ENCODE results near the gene MAP3K7CL.

Gene MAP3K7CL

DNA sequence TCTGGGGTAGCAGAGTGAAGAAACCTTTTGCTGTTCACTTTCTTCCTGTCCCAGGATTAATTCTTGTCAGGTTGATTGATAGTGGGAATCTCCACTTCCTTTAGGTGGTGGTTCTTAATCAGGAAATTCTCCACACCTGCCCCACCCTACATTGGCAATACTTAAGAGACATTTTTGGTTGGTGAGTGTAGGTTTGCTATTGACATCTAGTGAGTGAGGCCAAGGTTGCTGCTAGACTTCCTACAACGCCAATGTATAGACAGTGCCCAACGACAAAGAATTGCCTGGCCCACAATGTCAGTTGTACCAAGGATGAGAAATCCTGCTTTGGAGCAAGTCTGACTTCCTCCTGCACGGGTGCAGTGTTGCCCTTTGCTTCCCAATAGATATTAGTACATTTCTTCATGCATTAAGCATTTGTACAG, 38.5 kb downstream of the MAP3K7CL start:
- DNase-seq (ENCODE audit: low spot score) = peak; percentile 88

DNA sequence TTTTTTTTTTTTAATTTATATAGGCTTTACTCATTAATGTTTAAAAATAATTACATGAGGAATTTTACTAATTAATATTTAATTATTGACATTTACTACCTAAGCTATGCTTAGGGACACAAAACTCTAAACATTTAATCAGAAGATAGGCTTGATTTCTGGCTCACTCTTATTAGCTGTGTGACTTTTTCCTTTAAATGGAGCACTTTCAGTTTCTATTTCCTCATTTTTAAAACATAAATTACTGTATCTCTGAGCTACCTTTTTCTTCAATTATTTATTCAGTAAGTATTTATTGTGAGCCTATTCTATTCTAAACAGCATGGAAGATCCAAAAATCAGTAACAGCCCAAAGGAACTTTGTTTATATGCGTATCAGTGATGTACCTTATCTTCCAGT, 40.5 kb downstream of the MAP3K7CL start:
- DNase-seq (ENCODE audit: low spot score) = no peak

DNA sequence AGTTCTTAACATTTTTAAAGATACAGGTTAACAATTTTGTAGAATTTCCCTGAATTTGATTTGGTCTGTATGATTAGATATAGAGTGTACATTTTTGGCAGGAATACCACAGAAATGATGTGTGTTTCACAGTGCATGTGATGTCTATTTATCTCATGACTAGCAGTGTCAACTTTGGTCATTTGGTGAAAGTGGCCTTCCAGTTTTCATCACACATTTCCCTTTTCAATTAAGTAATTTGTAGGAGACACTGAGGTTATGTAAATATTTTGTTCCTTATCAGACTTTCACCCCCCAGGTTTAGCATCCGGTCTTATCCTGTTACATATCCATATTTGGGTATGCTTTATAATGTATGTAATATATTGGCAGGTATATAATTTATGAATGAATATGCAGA, 41.8 kb downstream of the MAP3K7CL start:
- no peak for DNase-seq (ENCODE audit: low spot score)

DNA sequence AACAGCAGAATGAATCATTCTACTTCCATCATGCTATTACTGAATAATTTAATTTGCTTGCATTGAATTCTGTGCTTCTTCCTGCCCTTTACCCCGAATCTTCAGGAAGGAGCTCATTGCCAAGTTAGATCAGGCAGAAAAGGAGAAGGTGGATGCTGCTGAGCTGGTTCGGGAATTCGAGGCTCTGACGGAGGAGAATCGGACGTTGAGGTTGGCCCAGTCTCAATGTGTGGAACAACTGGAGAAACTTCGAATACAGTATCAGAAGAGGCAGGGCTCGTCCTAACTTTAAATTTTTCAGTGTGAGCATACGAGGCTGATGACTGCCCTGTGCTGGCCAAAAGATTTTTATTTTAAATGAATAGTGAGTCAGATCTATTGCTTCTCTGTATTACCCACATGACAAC, 44.2 kb downstream of the MAP3K7CL start:
- no peak for DNase-seq (ENCODE audit: low spot score)

DNA sequence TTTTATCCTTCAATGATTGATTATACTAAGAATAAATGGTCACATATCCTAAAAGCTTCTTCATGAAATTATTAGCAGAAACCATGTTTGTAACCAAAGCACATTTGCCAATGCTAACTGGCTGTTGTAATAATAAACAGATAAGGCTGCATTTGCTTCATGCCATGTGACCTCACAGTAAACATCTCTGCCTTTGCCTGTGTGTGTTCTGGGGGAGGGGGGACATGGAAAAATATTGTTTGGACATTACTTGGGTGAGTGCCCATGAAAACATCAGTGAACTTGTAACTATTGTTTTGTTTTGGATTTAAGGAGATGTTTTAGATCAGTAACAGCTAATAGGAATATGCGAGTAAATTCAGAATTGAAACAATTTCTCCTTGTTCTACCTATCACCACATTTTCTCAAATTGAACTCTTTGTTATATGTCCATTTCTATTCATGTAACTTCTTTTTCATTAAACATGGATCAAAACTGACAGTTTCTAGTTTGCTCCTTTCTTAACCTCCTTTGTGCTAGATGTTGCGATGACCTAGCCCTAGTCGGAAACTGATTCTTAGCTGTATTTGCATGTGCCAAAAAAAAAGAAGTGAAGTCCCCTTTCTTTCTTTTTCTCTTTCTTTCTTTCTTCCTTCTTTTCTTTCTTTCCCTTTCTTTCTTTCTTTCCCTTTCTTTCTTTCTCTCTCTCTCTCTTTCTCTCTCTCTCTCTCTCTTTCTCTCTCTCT, 45.1 kb downstream of the MAP3K7CL start:
- no peak for DNase-seq (ENCODE audit: low spot score)

DNA sequence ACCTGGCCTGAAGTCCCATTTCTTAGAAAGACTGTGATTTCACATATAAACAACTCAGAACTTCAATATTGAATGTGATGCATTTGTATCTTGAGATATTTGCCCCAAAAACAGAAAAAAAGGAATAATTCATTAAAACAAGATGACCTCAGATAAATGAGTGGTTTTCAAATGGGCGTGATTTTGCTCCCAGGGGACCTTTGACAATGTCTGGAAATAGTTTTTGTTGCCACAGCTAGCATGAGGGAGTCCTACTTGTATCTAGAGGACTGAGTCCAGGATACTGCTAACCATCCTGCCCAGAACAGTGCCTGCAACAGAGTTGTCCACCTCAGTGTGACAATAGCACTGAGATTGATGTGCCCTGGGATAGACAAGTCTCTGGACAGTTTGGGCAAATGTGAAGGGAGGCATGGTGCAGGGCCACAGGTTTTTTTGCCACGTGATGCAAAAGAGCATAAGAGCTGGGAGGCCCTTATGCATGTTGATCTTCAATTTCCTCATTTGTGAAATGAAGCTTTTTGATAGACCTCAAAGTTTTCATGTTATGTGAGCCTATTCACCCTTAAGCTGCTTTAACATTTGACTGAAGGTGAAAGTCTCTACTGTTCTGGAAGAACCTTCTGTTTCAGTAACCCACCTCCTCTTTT, 46.2 kb downstream of the MAP3K7CL start:
- no peak for DNase-seq (ENCODE audit: low spot score)

DNA sequence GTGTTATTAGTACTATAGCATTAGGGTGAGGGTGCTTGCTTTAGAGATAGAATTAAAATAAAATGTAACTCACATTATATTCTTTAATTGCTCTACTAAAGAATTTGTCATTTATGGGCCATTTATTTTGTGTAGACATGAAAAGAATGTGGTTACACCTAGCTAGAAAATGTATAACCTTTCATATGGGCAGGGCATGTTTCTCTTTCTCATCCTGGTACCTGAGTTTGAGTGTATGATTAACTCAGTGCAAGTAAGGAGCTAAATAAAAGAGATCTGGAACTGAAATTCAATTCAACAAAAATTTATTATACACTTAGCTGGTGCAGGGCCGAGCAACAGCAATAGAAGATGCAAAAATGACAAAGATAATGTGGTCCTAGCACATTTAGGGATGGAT, 47.4 kb downstream of the MAP3K7CL start:
- peak; percentile 69 for DNase-seq (ENCODE audit: low spot score)

DNA sequence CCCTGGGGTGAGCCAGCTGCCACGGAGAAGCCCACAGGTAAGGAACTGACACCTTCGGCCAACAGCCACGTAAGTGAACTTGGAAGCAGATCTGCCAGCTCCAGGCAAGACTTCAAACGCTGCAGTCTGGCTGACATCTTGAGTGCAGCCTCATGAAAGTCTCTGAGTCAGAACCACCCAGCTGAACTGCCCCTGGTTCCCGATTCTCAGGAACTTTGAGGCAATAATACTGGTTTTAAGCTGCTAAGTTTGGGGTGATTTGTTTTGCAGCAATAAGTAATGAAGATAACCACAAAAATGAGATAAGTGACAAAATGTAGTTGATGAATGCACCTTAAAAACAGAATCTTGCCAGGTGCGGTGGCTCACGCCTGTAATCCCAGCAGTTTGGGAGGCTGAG, 48.5 kb downstream of the MAP3K7CL start:
- no peak for DNase-seq (ENCODE audit: low spot score)

DNA sequence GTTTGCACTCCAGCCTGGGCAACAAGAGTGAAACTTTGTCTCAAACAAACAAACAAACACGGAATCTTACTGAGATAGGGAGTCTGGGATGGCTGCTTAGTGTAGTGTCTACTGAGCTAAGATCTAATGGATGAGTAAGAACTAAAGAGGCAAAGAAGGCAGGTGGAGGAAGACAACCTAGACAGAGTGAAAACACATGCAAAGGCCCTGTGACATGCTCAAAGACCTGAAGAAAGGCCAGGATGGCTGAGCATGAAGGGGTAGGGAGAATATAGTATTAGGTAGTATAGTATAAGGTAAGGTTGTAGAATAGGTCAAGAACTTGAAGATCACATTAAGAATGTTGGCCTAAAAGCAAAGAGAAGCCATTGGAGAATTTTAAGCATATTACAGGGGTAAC, 49.1 kb downstream of the MAP3K7CL start:
- no peak for DNase-seq (ENCODE audit: low spot score)

DNA sequence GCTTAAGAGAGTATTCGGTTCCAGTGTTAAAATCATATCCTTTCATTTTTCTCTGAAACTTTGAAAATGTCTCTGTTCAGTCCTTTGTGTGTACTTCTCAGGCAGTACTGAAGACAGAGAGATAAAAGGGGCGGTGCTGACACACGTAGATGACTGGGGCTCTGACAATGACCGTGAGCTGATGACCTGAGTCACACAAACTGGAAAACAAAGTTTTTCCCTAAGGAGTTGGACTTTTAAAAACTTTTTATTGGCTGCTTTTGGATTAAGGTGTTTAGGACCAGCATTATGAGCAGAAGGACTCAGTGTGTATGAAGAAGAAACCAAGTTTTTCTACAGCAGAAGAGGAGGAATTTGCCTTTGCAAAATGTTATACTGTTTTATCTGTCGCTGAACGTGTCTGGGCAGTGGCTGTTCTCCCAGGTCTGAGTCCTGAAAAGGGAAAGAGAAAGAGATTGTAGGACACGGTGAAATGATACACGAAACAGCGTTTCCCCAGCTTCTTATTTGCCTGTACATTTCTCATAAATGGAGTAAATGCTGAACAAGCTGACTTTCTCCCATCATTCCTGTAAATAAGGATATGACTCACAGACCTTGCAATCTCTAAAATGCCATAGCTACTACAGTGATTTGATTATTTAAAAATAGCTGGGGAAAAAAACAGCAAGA, 51.5 kb downstream of the MAP3K7CL start:
- DNase-seq (ENCODE audit: low spot score) = peak; percentile 74

DNA sequence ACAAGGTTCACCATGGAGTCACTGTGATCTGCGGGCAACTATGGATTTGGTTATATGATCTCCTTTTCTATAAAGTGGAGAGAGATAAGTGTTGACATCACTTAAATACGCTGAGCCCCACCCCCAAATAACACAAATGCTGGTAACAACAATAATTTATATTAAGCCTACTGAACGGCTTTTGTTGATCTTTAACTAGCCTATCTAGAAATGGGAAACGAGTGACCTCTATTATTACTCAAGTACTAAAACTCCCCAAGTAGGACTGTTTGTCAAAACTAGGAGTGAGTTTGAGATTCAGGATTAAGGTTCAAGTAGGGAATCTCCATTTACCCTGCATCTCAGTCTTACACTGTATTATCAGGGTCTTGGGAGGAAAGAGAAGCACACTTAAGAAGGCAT, 52.2 kb downstream of the MAP3K7CL start:
- no peak for DNase-seq (ENCODE audit: low spot score)

DNA sequence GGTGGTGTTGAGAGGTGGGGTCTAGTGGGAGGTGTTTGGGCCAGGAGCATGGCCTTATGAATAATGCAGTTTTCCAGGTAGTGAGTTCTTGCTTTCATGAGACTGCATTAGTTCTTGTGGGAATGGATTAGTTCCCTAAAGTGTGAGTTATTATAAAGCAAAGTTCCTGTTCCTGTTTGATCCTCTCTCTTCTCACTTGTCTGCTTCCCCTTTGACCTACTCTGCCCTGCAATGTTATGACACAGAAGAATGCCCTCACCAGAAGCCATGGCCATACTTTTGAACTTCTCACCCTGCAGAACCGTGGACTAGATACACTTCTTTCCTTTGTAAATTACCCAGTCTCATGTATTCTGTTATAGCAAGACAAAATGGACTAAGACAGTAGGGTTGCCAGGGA, 53.6 kb downstream of the MAP3K7CL start:
- no peak for DNase-seq (ENCODE audit: low spot score)

DNA sequence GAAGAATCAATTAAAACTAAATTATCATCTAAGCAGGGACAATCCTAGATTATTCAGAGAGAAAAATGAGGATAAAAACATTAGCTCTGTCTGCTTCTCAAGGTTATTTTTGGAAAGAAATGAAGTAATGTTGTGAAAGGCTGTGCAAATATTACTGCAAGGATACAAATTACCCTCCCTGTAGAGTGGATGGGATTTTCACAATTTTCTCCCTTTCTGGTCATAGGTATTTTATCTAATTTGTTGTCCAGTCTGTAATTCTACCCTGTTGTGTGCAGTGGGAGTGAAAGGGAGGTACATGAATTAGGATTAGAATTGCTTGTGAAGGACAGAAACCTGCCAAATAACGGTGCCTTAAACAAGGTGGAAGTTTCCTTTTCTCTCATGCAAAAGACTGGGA, 54.7 kb downstream of the MAP3K7CL start:
- no peak for DNase-seq (ENCODE audit: low spot score)

DNA sequence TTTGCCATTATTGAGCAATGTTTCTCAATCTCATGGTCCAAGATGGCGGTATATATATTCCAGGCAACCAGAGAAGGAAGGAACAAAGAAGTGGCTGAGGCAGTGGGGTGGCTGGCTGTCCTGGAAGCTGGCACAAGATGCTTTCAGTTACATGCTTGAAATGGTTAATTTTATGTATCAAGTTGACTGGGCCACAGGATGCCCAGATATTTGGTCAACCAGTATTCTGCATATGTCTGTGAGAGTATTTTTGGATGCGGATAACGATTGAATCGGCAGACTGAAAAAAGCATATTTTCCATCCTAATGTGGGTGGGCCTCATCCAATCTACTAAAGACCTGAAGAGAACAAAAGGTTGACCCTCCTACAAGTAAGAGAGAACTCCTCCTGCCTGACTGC, 55.2 kb downstream of the MAP3K7CL start:
- no peak for DNase-seq (ENCODE audit: low spot score)

DNA sequence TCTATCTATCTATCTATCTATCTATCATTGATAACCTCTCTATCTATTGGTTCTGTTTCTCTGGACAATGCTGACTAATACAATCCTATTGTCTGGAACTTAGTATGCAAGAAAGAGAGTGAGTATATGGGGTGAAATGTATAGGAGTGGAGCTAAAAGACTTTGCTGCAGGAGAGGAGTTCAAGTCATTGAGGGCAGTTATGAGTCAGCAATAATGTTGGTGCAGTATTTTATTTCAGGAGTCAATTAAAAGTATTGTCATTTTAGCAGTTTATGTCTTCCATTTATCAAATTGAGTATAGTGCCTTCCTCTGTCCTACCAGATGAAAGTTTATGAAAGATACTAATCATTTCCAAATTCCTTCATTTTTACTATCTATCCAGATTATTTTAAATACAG, 55.8 kb downstream of the MAP3K7CL start:
- DNase-seq (ENCODE audit: low spot score) = no peak

DNA sequence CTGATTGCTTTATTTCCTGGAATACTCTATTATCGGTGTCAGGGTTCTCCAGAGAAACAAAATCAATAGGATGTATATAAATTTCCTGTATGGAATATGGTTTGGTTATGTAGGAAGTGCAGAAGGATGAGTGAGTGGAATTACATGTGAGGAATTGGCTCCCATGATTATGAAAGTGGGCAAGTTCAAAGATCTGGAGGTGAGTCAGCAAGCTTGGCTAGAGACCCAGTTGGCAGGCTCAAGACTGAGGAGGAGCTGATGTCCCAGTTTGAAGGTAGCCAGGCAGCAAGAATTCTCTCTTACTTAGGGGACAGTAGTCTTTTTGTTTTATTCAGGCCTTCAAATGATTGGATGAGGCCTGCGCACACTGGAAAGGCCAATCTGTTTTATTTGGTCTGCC, 57.5 kb downstream of the MAP3K7CL start:
- peak; percentile 85 for DNase-seq (ENCODE audit: low spot score)

DNA sequence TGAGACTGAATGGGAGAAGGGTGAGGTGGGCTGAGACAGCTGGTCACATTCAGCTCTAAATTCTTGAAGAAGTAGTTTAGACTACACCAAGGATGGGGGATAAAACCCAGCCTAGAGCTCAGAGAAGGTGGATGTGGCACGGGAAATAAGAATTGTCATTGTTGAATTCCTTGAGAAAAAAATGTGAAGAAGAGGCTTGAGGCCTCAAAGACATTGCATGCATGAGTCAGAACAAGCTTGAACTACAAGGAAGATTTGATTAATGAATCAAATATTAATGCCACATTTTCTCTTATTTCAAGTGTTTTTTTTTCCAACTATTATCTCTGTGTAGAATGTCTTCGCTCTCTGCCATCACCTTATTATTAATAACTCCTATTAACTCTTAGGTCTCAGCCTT, 58.9 kb downstream of the MAP3K7CL start:
- DNase-seq (ENCODE audit: low spot score) = no peak

DNA sequence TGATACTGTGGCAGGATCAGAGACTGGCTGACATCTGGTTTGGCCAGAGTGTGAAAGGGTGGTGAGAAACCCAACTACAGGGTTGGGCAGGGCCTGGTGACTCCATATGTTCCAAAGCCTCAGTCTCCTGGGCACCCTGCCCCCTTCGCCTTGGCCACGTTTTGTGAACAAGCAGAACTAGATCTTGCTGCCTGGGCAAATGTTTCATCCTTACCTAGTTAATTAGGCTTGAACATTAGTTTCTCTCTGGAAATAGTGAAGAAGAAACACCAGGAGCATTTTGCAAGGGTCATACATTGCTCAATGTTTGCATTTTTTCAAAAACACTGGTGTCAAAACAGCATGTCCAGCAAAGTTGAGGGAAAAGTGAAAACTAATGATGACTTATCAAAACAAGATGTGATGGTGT, 60.5 kb downstream of the MAP3K7CL start:
- no peak for DNase-seq (ENCODE audit: low spot score)

DNA sequence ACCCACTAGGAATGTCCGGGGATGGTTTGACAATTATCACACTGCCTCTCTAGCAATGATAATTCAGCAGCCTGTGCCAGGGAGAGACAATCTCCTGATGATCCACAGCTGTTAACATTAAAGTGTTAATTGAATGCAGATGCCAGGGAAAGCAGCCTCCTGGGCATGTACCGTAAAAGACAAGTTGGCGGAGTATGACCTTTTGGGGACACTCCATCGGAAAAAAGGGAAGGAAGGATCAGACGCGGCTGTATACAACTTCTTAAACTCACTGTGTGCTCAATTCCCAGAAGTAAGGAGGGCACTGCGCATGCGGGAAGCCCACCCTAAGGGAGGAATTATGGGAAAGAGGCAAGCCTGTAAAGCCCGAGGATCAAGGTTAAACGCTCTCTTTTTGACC, 62.6 kb downstream of the MAP3K7CL start:
- DNase-seq (ENCODE audit: low spot score) = no peak

DNA sequence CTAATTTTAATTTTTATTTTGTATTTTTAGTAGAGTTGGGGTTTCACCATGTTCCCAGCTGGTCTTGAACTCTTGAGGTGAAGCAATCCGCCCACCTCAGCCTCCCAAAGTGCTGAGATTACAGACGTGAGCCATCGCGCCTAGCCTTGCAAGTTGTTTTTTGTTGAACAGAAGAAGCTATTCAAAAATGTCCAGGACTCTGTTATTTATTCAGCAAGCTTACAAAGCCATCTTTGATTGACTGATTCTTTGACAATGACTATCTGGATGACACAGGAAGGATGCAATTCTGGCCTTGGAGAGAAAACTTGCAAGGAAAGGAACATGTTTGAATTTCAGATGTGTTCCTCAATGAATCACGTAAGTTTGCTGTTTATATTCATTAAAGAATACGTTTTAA, 63.5 kb downstream of the MAP3K7CL start:
- DNase-seq (ENCODE audit: low spot score) = no peak

DNA sequence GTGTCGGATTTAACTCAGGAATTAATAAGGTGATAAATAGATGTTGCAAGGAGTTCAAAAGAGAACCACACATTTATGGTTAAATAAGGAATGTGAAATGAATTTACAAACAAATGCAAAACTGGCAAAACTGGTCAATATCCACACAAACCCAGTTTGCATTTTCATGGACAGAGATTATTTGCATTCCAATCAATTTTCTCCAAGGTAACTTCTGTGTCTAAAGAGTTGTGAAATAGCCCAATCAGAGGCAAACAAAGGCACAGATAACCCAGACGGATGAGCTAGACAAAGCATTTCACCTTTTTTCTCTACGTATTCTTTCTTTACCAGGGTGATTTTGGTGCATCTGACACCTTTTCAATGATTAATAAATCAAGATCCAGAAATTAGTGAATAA, 63.9 kb downstream of the MAP3K7CL start:
- DNase-seq (ENCODE audit: low spot score) = no peak

DNA sequence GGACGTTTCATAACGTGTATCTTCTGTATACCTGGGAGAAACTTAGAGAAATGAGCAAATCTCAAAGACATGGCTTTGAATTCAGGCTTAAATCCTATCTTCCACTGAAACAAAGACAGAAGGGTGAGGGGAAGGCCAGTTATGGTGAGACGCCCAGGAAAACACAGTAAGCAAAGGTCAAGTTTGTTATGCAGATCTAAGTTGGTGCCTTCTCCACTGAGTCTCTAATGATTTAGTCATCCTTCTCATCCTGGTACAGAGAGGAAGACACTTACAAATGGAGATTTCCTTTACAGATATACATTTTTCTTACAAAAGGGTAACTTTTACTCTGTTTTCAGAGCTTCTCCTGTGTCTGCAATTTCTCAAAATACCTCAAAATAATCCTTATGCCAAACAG, 64.4 kb downstream of the MAP3K7CL start:
- no peak for DNase-seq (ENCODE audit: low spot score)

DNA sequence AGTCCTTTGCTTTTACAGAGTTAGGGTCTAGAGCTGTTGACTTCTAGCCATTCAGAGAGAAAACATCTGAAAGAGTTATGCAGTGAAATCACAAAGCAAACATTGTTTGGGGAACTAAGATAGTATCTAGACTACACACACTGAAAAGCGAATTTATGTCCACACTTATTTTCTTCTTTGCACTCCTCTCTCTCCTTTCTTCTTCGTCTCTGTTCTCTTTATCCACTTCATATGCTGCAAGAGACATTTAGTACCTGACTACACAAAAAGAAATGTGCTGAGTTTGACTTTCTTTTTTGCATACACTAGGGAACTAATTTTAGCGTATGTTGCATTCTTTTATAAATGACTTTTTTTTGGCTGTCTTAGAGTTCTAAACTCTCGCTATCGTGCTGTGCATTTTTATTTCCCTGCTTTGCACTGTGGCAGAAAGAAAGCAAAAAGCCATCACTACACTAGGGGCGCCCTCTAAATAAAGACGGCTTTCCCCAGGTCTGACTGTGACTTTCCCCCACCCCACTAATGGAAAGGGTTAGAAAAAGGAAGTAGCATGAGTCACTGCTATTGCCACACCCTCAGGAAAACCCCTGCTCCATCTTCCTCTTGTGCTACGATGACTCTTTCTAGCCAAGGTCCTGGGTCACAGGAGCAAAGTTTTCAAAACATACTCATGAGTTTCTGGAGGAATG, 65.7 kb downstream of the MAP3K7CL start:
- peak; percentile 85 for DNase-seq (ENCODE audit: low spot score)
